Testis (tissue), 3 donors: ENCODE data around the gene ASB7. TPM values are rescaled to one million over a fixed set of nuclear protein-coding genes. Genes with fewer than 3 reads are reported as not detected.
"Not testable (repeated sequence)": the region's sequence is repeated elsewhere in the genome, so short reads cannot be mapped to it uniquely, and the experiment has no call there.

ENCODE experiments used
- DNase-seq: peaks from one replicate; pipeline ENCODE4 v3.0.0-alpha.2; 2019
- H3K27ac ChIP-seq, 2 donors: fragments of 200-600 bp; sonication (generic); one replicate each; pipeline ENCODE4 v1.5.1; 2019
- H3K27me3 ChIP-seq: fragments of 200-600 bp; sonication (generic); one replicate; pipeline ENCODE4 v1.5.1; 2019
- H3K36me3 ChIP-seq: fragments of 200-600 bp; sonication (generic); one replicate; pipeline ENCODE4 v1.5.1; 2017; ENCODE audit warnings: low read depth; ENCODE audit errors: missing control alignments
- H3K4me1 ChIP-seq: fragments of 200-600 bp; sonication (generic); one replicate; pipeline ENCODE4 v1.5.1; 2019
- H3K4me3 ChIP-seq, 2 donors: fragments of 200-600 bp; sonication (generic); one replicate each; pipeline ENCODE4 v1.5.1; 2017 to 2019
- H3K9me3 ChIP-seq: fragments of 200-600 bp; sonication (generic); one replicate; pipeline ENCODE4 v1.5.1; 2017
- POLR2A ChIP-seq: fragments of 450-650 bp; IDR thresholded peaks from one replicate; pipeline ENCODE4 v1.6.1; 2017; ENCODE audit warnings: antibody characterized with exemption, mild to moderate bottlenecking, moderate library complexity
- WGBS, 2 donors: methylation state at CpG; one replicate each; pipeline ENCODE4 v1.1.5; 2018; 5-methylcytosine and 5-hydroxymethylcytosine counted together
- intact Hi-C: fragments of 100-400 bp; cut with DNase I; formaldehyde crosslinking; loops from one replicate; pipeline ENCODE4 v1.15.1; 2023; ENCODE audit warnings: low total_unique reads
- polyA plus RNA-seq: library from polyadenylated mRNA; stranded (reverse); fragments of 350-450 nt; fragmentation: Illumina TruSeq; extraction: RNeasy Lipid Tissue Mini Kit (QIAGEN cat#74804); gene quantifications from one replicate; pipeline ENCODE4 v1.2.3, GENCODE V29; 2014; ENCODE audit warnings: low read depth, low replicate concordance; ENCODE audit not compliant: insufficient read depth
- total RNA-seq, 2 donors: library from RNA; depleted of rRNA; stranded (reverse); fragments of >200 nt; gene quantifications; one replicate each; pipeline ENCODE4 v1.2.3, GENCODE V29; 2016
- TF ChIP-seq, protein P1 (sequence below), 3 experiments: fragments of 450-650 bp in 2 of 3; fragments of 200-600 bp in 1 of 3; sonication (generic) in 1 of 3; IDR thresholded peaks; one replicate each; pipeline ENCODE4 v1.5.1; 2016 to 2019; ENCODE audit warnings: antibody characterized with exemption in 3 of 3, mild to moderate bottlenecking in 2 of 3, moderate library complexity in 1 of 3

ASB7 gene
- total and polyA plus RNA-seq, 3 donors from 2014 or later = 13.4 to 23.9 (median 23.6) TPM

- no peaks in the 10 kb centered on the region for H3K36me3 ChIP-seq
- H3K27ac ChIP-seq = no peak overlapping the region
- H3K27me3 ChIP-seq = no peaks in the 10 kb centered on the region
- TF ChIP-seq POLR2A = no peak
- TF ChIP-seq, protein P1, sequence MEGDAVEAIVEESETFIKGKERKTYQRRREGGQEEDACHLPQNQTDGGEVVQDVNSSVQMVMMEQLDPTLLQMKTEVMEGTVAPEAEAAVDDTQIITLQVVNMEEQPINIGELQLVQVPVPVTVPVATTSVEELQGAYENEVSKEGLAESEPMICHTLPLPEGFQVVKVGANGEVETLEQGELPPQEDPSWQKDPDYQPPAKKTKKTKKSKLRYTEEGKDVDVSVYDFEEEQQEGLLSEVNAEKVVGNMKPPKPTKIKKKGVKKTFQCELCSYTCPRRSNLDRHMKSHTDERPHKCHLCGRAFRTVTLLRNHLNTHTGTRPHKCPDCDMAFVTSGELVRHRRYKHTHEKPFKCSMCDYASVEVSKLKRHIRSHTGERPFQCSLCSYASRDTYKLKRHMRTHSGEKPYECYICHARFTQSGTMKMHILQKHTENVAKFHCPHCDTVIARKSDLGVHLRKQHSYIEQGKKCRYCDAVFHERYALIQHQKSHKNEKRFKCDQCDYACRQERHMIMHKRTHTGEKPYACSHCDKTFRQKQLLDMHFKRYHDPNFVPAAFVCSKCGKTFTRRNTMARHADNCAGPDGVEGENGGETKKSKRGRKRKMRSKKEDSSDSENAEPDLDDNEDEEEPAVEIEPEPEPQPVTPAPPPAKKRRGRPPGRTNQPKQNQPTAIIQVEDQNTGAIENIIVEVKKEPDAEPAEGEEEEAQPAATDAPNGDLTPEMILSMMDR (IDR thresholded peaks at IDR 0.05) = no peak
- no peak overlapping the region for H3K4me3 ChIP-seq
- no peaks in the 10 kb centered on the region for H3K4me1 ChIP-seq
- no peak for DNase-seq
- H3K9me3 ChIP-seq = no peaks in the 10 kb centered on the region
- 87 to 100% methylated on average over 1 of the region's 1 CpG for WGBS, 2 donors
- intact Hi-C loops = no loop called here
Observed at GRCh38 chr15:100588638-100589242, 13.6 kb upstream of the ASB7 start.

GRCh38 chr15:100591163-100591562 lies 11.2 kb upstream of the ASB7 start:
- H3K4me3 ChIP-seq, H3K27ac ChIP-seq, H3K4me1 ChIP-seq, H3K9me3 ChIP-seq, H3K27me3 ChIP-seq, DNase-seq, intact Hi-C loops, H3K36me3 ChIP-seq: not testable (repeated sequence)
- WGBS, 2 donors = 96 to 100% methylated on average over 2 of the region's 2 CpGs

DNA sequence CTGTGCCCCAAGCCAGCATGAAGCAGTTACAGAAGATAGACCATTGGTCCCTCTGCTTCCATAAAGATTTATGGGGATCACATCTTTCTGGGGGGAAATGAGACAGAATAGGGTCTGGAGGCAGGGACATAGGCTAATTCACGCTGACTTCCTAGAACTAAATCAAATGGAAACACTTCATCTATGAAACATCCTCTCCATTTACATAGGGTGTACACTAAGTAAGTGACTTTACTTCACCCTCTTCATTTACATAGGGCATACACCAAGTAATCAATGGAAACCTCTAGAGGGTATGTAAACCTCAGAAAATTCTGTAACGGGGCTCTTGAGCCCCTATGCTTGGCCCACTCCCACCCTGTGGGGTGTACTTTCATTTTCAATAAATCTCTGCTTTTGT lies 10.6 kb upstream of the ASB7 start:
- intact Hi-C loops = no loop called here

DNA sequence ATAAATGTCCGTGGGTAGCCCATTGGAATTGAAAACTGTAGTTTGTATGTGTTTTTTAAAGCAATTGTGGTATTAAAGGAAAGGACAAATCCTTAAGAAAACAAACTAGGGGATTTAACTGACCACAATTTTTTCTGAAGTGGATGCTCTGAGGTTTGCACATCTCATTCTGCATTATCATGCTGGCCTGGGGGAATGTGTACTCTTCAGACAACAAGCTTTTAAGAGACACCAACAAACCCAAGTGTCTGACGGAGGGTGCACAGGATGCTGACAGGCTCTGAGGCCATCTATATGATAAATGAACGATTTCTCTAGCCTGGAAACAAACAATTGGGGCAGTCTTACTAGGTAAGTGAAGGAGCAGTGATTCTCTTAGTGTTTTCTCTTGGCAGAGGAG lies 9.5 kb upstream of the ASB7 start:
- H3K4me1 ChIP-seq = no peaks in the 10 kb centered on the region
- intact Hi-C loops = no loop called here
- H3K4me3 ChIP-seq = no peak overlapping the region
- no peak for DNase-seq
- H3K27me3 ChIP-seq = no peaks in the 10 kb centered on the region
- WGBS, 2 donors = 87 to 95% methylated on average over 3 of the region's 3 CpGs
- H3K36me3 ChIP-seq = no peaks in the 10 kb centered on the region
- H3K9me3 ChIP-seq = no peaks in the 10 kb centered on the region
- no peak for TF ChIP-seq POLR2A
- TF ChIP-seq, protein P1 (IDR thresholded peaks at IDR 0.05) = no peak
- no peak overlapping the region for H3K27ac ChIP-seq

More for the DNA sequence above, 10.6 kb upstream of the ASB7 start:
- TF ChIP-seq, protein P1 (IDR thresholded peaks at IDR 0.05) = no peak
- no peak for TF ChIP-seq POLR2A
- no peak for DNase-seq
- no peaks in the 10 kb centered on the region for H3K27me3 ChIP-seq
- no peaks in the 10 kb centered on the region for H3K4me1 ChIP-seq
- H3K9me3 ChIP-seq = no peaks in the 10 kb centered on the region
- WGBS, 2 donors = 65 to 78% methylated on average over 2 of the region's 2 CpGs
- H3K36me3 ChIP-seq = no peaks in the 10 kb centered on the region
- H3K4me3 ChIP-seq = no peak overlapping the region
- no peak overlapping the region for H3K27ac ChIP-seq

DNA sequence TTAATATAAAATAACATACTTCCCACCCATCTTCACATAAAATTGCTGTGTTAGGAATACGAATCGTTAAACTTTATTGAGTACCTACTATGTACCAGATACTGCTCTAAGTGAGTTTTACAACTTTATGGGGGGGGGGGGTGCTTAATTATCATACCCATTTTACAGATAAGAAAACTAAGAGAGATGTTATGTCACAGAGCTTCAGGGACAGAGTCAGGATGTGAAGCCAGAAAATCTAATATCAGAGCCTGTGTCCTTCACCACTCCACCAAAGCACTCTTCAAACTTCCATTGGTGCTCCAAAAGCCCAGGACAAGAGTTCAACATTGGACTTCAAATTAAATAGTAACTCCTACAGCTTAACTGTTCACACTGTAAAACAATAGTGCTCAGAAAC lies 9.0 kb upstream of the ASB7 start:
- H3K36me3 ChIP-seq = no peaks in the 10 kb centered on the region
- TF ChIP-seq POLR2A = no peak
- TF ChIP-seq, protein P1 (IDR thresholded peaks at IDR 0.05) = no peak
- 93% methylated on average over 2 of the region's 2 CpGs for WGBS, 2 donors
- H3K4me1 ChIP-seq = no peaks in the 10 kb centered on the region
- H3K27ac ChIP-seq = no peak overlapping the region
- no peak overlapping the region for H3K4me3 ChIP-seq
- no peak for DNase-seq
- intact Hi-C loops = no loop called here
- no peaks in the 10 kb centered on the region for H3K9me3 ChIP-seq
- no peaks in the 10 kb centered on the region for H3K27me3 ChIP-seq
